Measurements from ENCODE around the gene GFOD2. TPM values are rescaled to one million over a fixed set of nuclear protein-coding genes. Genes with fewer than 3 reads are reported as not detected.

The GFOD2 gene
- total and polyA plus RNA-seq, 8 donors = 6.4 to 17.2 (median 9.6) TPM

GRCh38 chr16:67716097-67716496 is 3.0 kb downstream of the GFOD2 start:
- Histone ChIP-seq H3K36me3 (no peaks in the 10 kb centered on the region), H3K4me1 (peaks cover 3 to 31% (median 10%) of the 10 kb centered on the region in 3 donors), H3K4me3 (no peak overlapping the region), H3K27me3 (no peaks in the 10 kb centered on the region), H3K27ac (peak overlapping the region in 1 of 4 donors; percentile 15), H3K9me3 (no peaks in the 10 kb centered on the region)
- intact Hi-C loops (cut with DNase I) = no loop called here
- 17 to 27% methylated on average over 2 of the region's 2 CpGs for WGBS, 2 donors
- FAIRE-seq = no peak
- peak in 2 of 4 donors; percentile 4 to 9 for ATAC-seq
- TF ChIP-seq CTCF (IDR thresholded peaks at IDR 0.05) = no peak
- no peak for DNase-seq

- no peak overlapping the region for H3K4me3 ChIP-seq
- H3K27me3 ChIP-seq = no peaks in the 10 kb centered on the region
- peaks cover 3 to 27% (median 10%) of the 10 kb centered on the region in 3 donors for H3K4me1 ChIP-seq
- DNase-seq (no peak), FAIRE-seq (no peak), ATAC-seq (no peak)
- WGBS, 2 donors = 55 to 82% methylated on average over 1 of the region's 1 CpG
- no peaks in the 10 kb centered on the region for H3K9me3 ChIP-seq
- H3K36me3 ChIP-seq = no peaks in the 10 kb centered on the region
- intact Hi-C loops (cut with DNase I) = no loop called here
- no peak overlapping the region for H3K27ac ChIP-seq
- no peak for TF ChIP-seq CTCF (IDR thresholded peaks at IDR 0.05)
Observed at GRCh38 chr16:67714522-67714921, 4.6 kb downstream of the GFOD2 start.

DNA sequence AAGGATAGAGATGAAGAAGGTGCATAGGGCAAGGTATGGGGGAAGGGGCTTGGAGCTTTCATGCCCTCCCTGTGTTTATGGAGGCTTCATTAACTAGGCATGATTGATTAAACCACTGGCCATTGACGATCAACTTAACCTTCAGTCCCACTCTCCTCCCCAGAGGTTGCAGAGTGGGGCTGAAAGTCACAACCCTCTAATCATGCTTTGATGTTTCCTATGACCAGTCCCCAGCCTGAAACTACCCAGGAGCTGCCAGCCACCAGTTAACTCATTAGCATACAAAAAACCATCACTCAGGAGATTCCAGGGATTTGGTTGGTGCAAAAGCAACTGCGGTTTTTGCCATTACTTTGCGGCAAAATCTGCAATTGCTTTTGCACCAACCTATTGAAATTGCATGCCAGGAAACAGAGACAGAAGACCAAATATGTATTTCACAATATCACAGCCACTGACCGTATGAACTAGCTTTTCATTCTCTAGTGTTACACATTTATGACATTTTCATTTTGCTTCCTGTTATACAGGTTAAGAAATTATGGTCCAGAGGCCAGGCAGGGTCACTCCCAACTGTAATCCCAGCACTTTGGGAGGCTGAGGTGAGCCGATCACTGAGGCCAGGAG is 5.4 kb downstream of the GFOD2 start:
- TF ChIP-seq CTCF (IDR thresholded peaks at IDR 0.05) = no peak

GRCh38 chr16:67710607-67711006 is 8.5 kb downstream of the GFOD2 start:
- Histone ChIP-seq H3K4me1 (peaks cover 0 to 3% (median 0%) of the 10 kb centered on the region in 3 donors), H3K4me3 (no peak overlapping the region), H3K27ac (no peak overlapping the region), H3K36me3 (no peaks in the 10 kb centered on the region), H3K27me3 (no peaks in the 10 kb centered on the region), H3K9me3 (no peaks in the 10 kb centered on the region)
- FAIRE-seq (no peak), DNase-seq (no peak), ATAC-seq (no peak)
- intact Hi-C loops (cut with DNase I) = no loop called here
- no peak for TF ChIP-seq CTCF (IDR thresholded peaks at IDR 0.05)
- WGBS, 2 donors = 94 to 97% methylated on average over 6 of the region's 6 CpGs

More for the DNA sequence above, 5.4 kb downstream of the GFOD2 start:
- no peak for ATAC-seq
- 83 to 89% methylated on average over 5 of the region's 5 CpGs for WGBS, 2 donors
- intact Hi-C loops (cut with DNase I) = no loop called here
- Histone ChIP-seq H3K36me3 (no peaks in the 10 kb centered on the region), H3K4me1 (peaks cover 3 to 27% (median 10%) of the 10 kb centered on the region in 3 donors), H3K27ac (no peak overlapping the region), H3K27me3 (no peaks in the 10 kb centered on the region), H3K4me3 (no peak overlapping the region), H3K9me3 (no peaks in the 10 kb centered on the region)
- FAIRE-seq = no peak
- DNase-seq = peak in 1 of 6 donors; percentile 6

DNA sequence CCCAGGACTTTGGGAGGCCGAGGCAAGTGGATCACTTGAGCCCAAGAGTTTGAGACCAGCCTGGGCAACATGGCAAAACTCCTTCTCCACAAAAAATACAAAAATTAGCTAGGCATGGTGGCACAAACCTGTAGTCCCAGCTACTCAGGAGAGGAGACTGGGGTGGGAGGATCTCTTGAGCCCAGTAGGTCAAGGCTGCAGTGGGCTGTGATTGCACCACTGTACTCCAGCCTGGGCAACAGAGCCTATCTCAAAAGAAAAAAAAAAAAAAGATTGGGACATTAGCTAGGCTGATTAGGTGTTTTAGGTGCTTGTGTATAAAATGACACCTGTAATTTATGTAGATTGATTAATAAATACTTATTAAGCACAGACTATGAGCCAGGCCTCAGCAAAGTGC is 10.1 kb downstream of the GFOD2 start:
- Histone ChIP-seq H3K4me3 (no peak overlapping the region), H3K27me3 (no peaks in the 10 kb centered on the region), H3K27ac (no peak overlapping the region), H3K9me3 (no peaks in the 10 kb centered on the region), H3K36me3 (no peaks in the 10 kb centered on the region), H3K4me1 (peaks cover 0 to 5% (median 0%) of the 10 kb centered on the region in 3 donors)
- intact Hi-C loops (cut with DNase I) = no loop called here
- no peak for TF ChIP-seq CTCF (IDR thresholded peaks at IDR 0.05)
- no peak for ATAC-seq
- DNase-seq = no peak
- no peak for FAIRE-seq
- 96 to 98% methylated on average over 1 of the region's 1 CpG for WGBS, 2 donors

All from pancreas (tissue), 10 donors.